Motor neuron (in vitro differentiated cells): ENCODE results near the gene RPE65. TPM values are rescaled to one million over a fixed set of nuclear protein-coding genes. Genes with fewer than 3 reads are reported as not detected.
"Not testable (repeated sequence)": the region's sequence is repeated elsewhere in the genome, so short reads cannot be mapped to it uniquely, and the experiment has no call there.

ENCODE experiments used
- ATAC-seq, 8 experiments: fragments of 200-7000 bp; cut with Tn5 transposase; replicated peaks in 6 of 8; 2 replicates each; pipeline ENCODE4 v1.8.0; 2021; ENCODE audit warnings: mild to moderate bottlenecking in 8 of 8, moderate library complexity in 8 of 8
- H3K27ac ChIP-seq, 2 donors: fragments of 250-450 bp; sonication (Bioruptor Pico); 2 replicates each; pipeline ENCODE4 v1.9.0; 2021; ENCODE audit warnings: antibody characterized with exemption in 2 of 2, mild to moderate bottlenecking in 2 of 2, moderate library complexity in 1 of 2
- H3K4me1 ChIP-seq, 2 donors: fragments of 250-450 bp; sonication (Bioruptor Pico); replicated peaks in 1 of 2; 2 replicates each; pipeline ENCODE4 v1.6.1; 2021; ENCODE audit warnings: antibody characterized with exemption in 2 of 2, mild to moderate bottlenecking in 2 of 2, moderate library complexity in 1 of 2
- H3K4me3 ChIP-seq, 5 donors: fragments of 250-450 bp; sonication (Bioruptor Pico); 2 replicates each; pipeline ENCODE4 v1.9.0; 2021; ENCODE audit warnings: antibody characterized with exemption in 5 of 5, mild to moderate bottlenecking in 5 of 5, moderate library complexity in 4 of 5
- WGBS, 10 experiments: fragments of 450-650 bp; shearing (Covaris generic); methylation state at CpG; one replicate each; pipeline ENCODE4 v1.0.0; 2022; 5-methylcytosine and 5-hydroxymethylcytosine counted together
- in situ Hi-C, 9 experiments: fragments of 400-800 bp; cut with MboI; loops; one replicate each; pipeline ENCODE4 v1.15.0; 2021; ENCODE audit warnings: low sequenced_read_pairs in 9 of 9, low pct_unique_long_range_greater_than_20kb in 2 of 9; ENCODE audit not compliant: unreplicated experiment in 9 of 9
- total RNA-seq, 8 experiments: library from RNA; unstranded; fragments of 300-600 nt; gene quantifications; 2 replicates each; pipeline versions ENCODE4 v1.2.3 to v1.2.4, GENCODE V29; 2022

Gene RPE65
- total RNA-seq, 8 experiments from 2014 or later = 1.2 to 17.0 TPM; not detected in 6

DNA sequence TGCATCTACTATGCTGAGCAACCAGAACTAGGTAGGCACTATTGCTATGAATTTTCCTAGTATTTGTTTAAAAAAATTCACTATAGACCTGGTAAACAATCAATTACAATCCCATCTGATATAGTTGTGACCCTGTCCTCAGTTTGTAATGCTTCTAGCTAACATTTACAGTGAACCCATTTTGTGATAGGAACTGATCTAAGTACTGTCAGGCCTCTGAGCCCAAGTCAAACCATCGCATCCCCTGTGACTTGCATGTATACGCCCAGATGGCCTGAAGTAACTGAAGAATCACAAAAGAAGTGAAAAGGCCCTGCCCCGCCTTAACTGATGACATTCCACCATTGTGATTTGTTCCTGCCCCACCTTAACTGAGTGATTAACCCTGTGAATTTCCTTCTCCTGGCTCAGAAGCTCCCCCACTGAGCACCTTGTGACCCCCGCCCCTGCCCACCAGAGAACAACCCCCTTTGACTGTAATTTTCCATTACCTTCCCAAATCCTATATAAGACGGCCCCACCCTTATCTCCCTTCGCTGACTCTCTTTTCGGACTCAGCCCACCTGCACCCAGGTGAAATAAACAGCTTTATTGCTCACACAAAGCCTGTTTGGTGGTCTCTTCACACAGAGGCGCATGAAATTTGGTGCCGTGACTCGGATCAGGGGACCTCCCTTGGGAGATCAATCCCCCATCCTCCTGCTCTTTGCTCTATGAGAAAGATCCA, 63.8 kb downstream of the RPE65 start:
- H3K4me1 ChIP-seq, in situ Hi-C loops, H3K4me3 ChIP-seq, H3K27ac ChIP-seq, ATAC-seq: not testable (repeated sequence)
- WGBS, 10 experiments = 36 to 100% (median 83%) methylated on average over 1 to 2 of the region's 10 CpGs; no CpG with 5 or more reads in 5 of the 10 experiments

DNA sequence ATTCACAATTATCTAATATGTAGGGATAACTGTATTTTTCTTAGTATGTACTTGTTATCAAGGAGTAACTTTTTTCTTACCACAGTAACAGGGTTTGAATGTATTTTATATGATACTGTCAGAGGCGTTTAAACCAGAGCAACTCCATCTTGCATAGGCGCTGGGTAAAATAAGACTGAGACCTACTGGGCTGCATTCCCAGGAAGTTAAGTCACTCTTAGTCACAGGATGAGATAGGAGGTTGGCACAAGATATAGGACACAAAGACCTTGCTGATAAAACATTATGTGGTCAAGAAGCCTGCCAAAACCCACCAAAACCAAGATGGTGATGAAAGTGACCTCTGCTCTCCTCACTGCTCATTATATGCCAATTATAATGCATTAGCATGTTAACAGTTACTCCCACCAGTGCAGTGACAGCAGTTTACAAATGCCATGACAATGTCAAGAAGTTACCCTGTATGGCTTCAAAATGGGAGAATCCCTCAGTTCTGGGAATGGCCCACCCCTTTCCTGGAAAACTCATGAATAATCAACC, 64.8 kb downstream of the RPE65 start:
- in situ Hi-C loops = no loop called here
- Histone ChIP-seq H3K4me1 (peaks cover 0 to 3% of the 10 kb centered on the region in 2 donors), H3K4me3 (no peak overlapping the region), H3K27ac (no peak overlapping the region)
- WGBS, 10 experiments = 5 to 100% (median 93%) methylated on average over 1 to 2 of the region's 2 CpGs; no CpG with 5 or more reads in 3 of the 10 experiments
- ATAC-seq = peak in 5 of 8 experiments; percentile 12 to 56 (median 43)

DNA sequence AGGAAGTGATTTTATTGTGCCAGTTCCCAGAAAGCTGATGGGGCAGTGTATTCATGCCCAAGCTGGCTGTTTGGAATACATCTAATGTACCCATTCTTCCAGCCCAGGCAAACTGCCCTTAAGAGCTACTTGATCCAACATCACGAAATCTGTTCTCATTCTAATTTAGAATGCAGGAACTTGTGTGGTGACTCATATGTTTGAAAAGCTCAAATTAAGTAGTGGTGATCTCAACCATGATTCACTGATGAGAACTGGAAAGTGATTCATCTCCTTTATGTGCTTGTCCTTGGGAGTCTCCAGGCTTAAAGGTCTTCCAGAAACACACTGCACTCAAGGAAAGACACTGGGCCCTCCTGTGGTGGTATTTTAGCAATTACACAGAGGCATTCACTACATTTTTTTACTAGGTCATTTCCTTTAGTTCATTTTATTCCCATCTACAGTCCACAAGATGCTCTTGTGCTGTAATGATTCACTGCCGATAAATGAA, 65.4 kb downstream of the RPE65 start:
- H3K4me1 ChIP-seq = peaks cover 0 to 3% of the 10 kb centered on the region in 2 donors
- WGBS, 10 experiments = 0 to 100% (median 66%) methylated on average over 1 to 2 of the region's 2 CpGs
- H3K27ac ChIP-seq = no peak overlapping the region
- ATAC-seq = peak; percentile 96 to 100 (median 100)
- no peak overlapping the region for H3K4me3 ChIP-seq
- in situ Hi-C loops = no loop called here

DNA sequence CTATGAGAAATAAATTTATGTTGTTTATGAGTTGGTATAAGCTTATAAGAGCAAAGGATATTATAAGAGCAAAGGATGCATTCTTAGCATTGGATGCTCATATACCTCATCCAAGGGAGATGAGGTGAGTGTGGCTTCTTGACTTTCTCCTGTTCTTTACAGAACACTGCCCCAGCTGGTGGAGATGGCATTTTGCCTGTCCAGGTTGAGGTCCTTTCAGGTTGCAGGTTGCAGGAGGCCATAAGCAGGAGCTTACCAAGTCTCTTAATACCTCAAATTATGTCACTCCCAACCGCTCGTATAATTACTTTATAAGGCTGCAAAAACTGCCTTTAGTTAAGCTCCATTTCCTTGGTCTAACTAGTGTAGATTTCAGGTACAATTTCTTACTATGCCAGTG, 66.7 kb downstream of the RPE65 start:
- H3K4me3 ChIP-seq = no peak overlapping the region
- in situ Hi-C loops = no loop called here
- no peak for ATAC-seq
- peaks cover 0 to 3% of the 10 kb centered on the region in 2 donors for H3K4me1 ChIP-seq
- WGBS, 10 experiments = 90 to 100% (median 100%) methylated on average over 2 of the region's 2 CpGs; no CpG with 5 or more reads in 3 of the 10 experiments
- H3K27ac ChIP-seq = no peak overlapping the region

DNA sequence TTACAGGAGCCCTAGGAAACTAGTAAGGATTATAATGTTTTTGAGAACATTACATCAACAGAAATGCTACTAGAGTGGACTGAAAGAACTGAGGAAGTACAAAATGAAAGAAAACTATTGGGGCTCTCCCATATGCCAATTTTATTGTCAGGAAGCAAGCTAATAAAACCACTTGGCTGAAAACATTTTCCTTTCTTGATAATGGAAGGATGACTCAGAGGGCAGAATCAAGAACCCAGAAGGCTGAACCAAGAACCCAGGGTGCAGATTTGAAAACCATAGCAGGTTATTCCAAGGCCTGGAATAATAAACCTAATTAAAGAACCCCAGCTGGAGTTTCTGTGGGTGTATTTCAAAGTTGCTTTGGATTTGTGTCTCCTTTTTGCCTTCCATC, 70.7 kb downstream of the RPE65 start:
- H3K4me3 ChIP-seq = no peak overlapping the region
- in situ Hi-C loops = no loop called here
- ATAC-seq = no peak
- no peaks in the 10 kb centered on the region for H3K4me1 ChIP-seq
- no peak overlapping the region for H3K27ac ChIP-seq

Other genes starting within 250 kb of the RPE65 start
- 100 to 1,000 TPM in 2 of 8 experiments, 10 to 100 TPM in 6; 13.4 to 430 (median 75.4) TPM for gene WLS, start 217.4 kb downstream of the RPE65 start, total RNA-seq
- 10 to 100 TPM in 3 of 8 experiments, 1 to 10 TPM in 3, under 1 TPM in 2; 0.15 to 19.8 (median 2.1) TPM for gene DEPDC1, start 47.1 kb upstream of the RPE65 start, total RNA-seq